GM23338 (cell line): ENCODE data around the gene PRR14L. TPM values are rescaled to one million over a fixed set of nuclear protein-coding genes. Genes with fewer than 3 reads are reported as not detected.

Experiments
- ATAC-seq: fragments of 200-7000 bp; cut with Tn5 transposase; 3 replicates; pipeline ENCODE4 v1.9.1; 2020
- DNase-seq: peaks from one replicate; pipeline ENCODE4 v3.0.0-alpha.2; 2015; ENCODE audit warnings: low spot score
- H2AFZ ChIP-seq: fragments of 200-600 bp; sonication (generic); 2 replicates; pipeline ENCODE4 v1.8.0; 2016; ENCODE audit warnings: antibody characterized with exemption, mild to moderate bottlenecking, moderate library complexity
- H3F3A ChIP-seq: fragments of 200-600 bp; sonication (generic); replicated peaks from 2 replicates; pipeline ENCODE4 v1.8.0; 2017; ENCODE audit warnings: antibody characterized with exemption, mixed run types, low read depth
- H3K27ac ChIP-seq: fragments of 200-600 bp; sonication (generic); 2 replicates; pipeline ENCODE4 v1.6.1; 2016; ENCODE audit warnings: low read depth
- H3K27me3 ChIP-seq: fragments of 200-600 bp; sonication (generic); 2 replicates; pipeline ENCODE4 v1.8.0; 2016; ENCODE audit warnings: mild to moderate bottlenecking, mixed run types, moderate library complexity; ENCODE audit not compliant: insufficient read depth
- H3K36me3 ChIP-seq: fragments of 200-600 bp; sonication (generic); 2 replicates; pipeline ENCODE4 v1.8.0; 2016; ENCODE audit warnings: mild to moderate bottlenecking; ENCODE audit not compliant: insufficient read depth
- H3K4me1 ChIP-seq: fragments of 200-600 bp; sonication (generic); 2 replicates; pipeline ENCODE4 v1.8.0; 2016; ENCODE audit warnings: mild to moderate bottlenecking, moderate library complexity; ENCODE audit not compliant: insufficient read depth
- H3K4me2 ChIP-seq: fragments of 200-600 bp; sonication (generic); 2 replicates; pipeline ENCODE4 v1.7.1; 2017; ENCODE audit warnings: mixed run types
- H3K4me3 ChIP-seq: fragments of 200-600 bp; sonication (generic); 2 replicates; pipeline ENCODE4 v1.6.1; 2016; ENCODE audit warnings: mixed run types
- H3K79me2 ChIP-seq: fragments of 200-600 bp; sonication (generic); replicated peaks from 2 replicates; pipeline ENCODE4 v1.8.0; 2017; ENCODE audit warnings: mild to moderate bottlenecking; ENCODE audit not compliant: insufficient read depth
- H3K9me2 ChIP-seq: fragments of 200-600 bp; sonication (generic); 2 replicates; pipeline ENCODE4 v1.8.0; 2017; ENCODE audit not compliant: insufficient read depth
- H4K20me1 ChIP-seq: fragments of 200-600 bp; sonication (generic); replicated peaks from 2 replicates; pipeline ENCODE4 v1.8.0; 2017; ENCODE audit warnings: mild to moderate bottlenecking; ENCODE audit not compliant: insufficient read depth
- H3K27ac Mint-ChIP-seq: 2 replicates; pipeline ENCODE4 v1.8.0; 2020; ENCODE audit warnings: inconsistent platforms, mild to moderate bottlenecking, moderate library complexity, mixed read lengths
- H3K27me3 Mint-ChIP-seq: 3 replicates; pipeline ENCODE4 v1.8.0; 2022; ENCODE audit warnings: low read depth, mild to moderate bottlenecking, moderate library complexity, mixed read lengths, inconsistent platforms; ENCODE audit not compliant: insufficient read depth, poor library complexity
- H3K36me3 Mint-ChIP-seq: 3 replicates; pipeline ENCODE4 v1.8.0; 2021; ENCODE audit warnings: low read depth, mild to moderate bottlenecking, inconsistent platforms, moderate library complexity, mixed read lengths
- H3K4me1 Mint-ChIP-seq: 3 replicates; pipeline ENCODE4 v1.8.0; 2020; ENCODE audit warnings: mild to moderate bottlenecking, inconsistent platforms, mixed read lengths
- H3K4me3 Mint-ChIP-seq: 3 replicates; pipeline ENCODE4 v1.8.0; 2021; ENCODE audit warnings: moderate library complexity, mild to moderate bottlenecking, inconsistent platforms, mixed read lengths
- H3K9me3 Mint-ChIP-seq: 3 replicates; pipeline ENCODE4 v1.8.0; 2020; ENCODE audit warnings: moderate library complexity, mild to moderate bottlenecking, inconsistent platforms, mixed read lengths
- CREB1 ChIP-seq: fragments of 250-450 bp; sonication (Bioruptor Pico); IDR thresholded peaks from 2 replicates; pipeline ENCODE4 v1.5.0; 2020; ENCODE audit warnings: low read depth, mild to moderate bottlenecking, moderate library complexity
- EZH2 ChIP-seq: fragments of 200-600 bp; sonication (generic); IDR thresholded peaks from one replicate; pipeline ENCODE4 v1.8.0; 2017; ENCODE audit warnings: antibody characterized with exemption, mild to moderate bottlenecking, low read depth; ENCODE audit not compliant: unreplicated experiment
- NANOG ChIP-seq: IDR thresholded peaks from 2 replicates; pipeline ENCODE4 v1.6.1; 2016; ENCODE audit warnings: antibody characterized with exemption, borderline replicate concordance
- STAT1 ChIP-seq: IDR thresholded peaks from one replicate; pipeline ENCODE4 v1.6.1; 2016; ENCODE audit warnings: antibody characterized with exemption; ENCODE audit not compliant: unreplicated experiment
- ZNF114 ChIP-seq: fragments of 250-450 bp; sonication (Bioruptor Pico); IDR thresholded peaks from 2 replicates; pipeline ENCODE4 v1.5.0; 2020; ENCODE audit warnings: mild to moderate bottlenecking, moderate library complexity
- ZNF331 ChIP-seq: fragments of 250-450 bp; sonication (Bioruptor Pico); IDR thresholded peaks from 2 replicates; pipeline ENCODE4 v1.5.0; 2020; ENCODE audit warnings: low read depth, mild to moderate bottlenecking, moderate library complexity
- ZNF462 ChIP-seq: fragments of 250-450 bp; sonication (Bioruptor Pico); IDR thresholded peaks from 2 replicates; pipeline ENCODE4 v1.5.0; 2020; ENCODE audit warnings: mild to moderate bottlenecking, moderate library complexity
- polyA plus RNA-seq: library from polyadenylated mRNA; unstranded; fragments of >200 nt; fragmentation: Nextera tagmentation; extraction: Ambion mirVana; gene quantifications from 2 replicates; pipeline ENCODE4 v1.2.1, GENCODE V29; 2016
- total RNA-seq: library from RNA; depleted of rRNA; stranded (reverse); fragments of >200 nt; shearing (Covaris generic); gene quantifications from 2 replicates; pipeline ENCODE4 v1.2.3, GENCODE V29; 2014
- TF ChIP-seq, protein P1 (sequence below): IDR thresholded peaks from one replicate; pipeline ENCODE4 v1.6.1; 2018; ENCODE audit warnings: antibody characterized with exemption; ENCODE audit not compliant: unreplicated experiment
- TF ChIP-seq, protein P2 (sequence below): IDR thresholded peaks from 2 replicates; pipeline ENCODE4 v1.6.1; 2016; ENCODE audit warnings: antibody characterized with exemption
- TF ChIP-seq, protein P3 (sequence below), 2 experiments: fragments of 200-600 bp in 1 of 2; sonication (generic) in 1 of 2; conservative IDR thresholded peaks; 2 replicates each; pipeline versions ENCODE4 v1.5.1 to v1.6.1; 2016 to 2017; ENCODE audit warnings: antibody characterized with exemption in 2 of 2, low read depth in 2 of 2, mild to moderate bottlenecking in 2 of 2, moderate library complexity in 1 of 2

The PRR14L gene
- total and polyA plus RNA-seq, 2 experiments from 2014 or later = 46.3 to 54.0 TPM

- H4K20me1 ChIP-seq = no peaks in the 10 kb centered on the region
- H3K4me3 ChIP-seq = no peak overlapping the region
- DNase-seq (no peak), ATAC-seq (no peak)
- no peaks in the 10 kb centered on the region for H3K79me2 ChIP-seq
- peaks cover 12% of the 10 kb centered on the region; the same call in 1 of the 2 replicates for H3K36me3 ChIP-seq
- no peak overlapping the region for H3K4me3 Mint-ChIP-seq
- no peak overlapping the region for H3K27ac ChIP-seq
- H3K9me2 ChIP-seq = no peaks in the 10 kb centered on the region
- H3F3A ChIP-seq = no peaks in the 10 kb centered on the region
- H3K9me3 Mint-ChIP-seq = no peaks in the 10 kb centered on the region
- no peak overlapping the region for H3K4me2 ChIP-seq
- peaks cover 13% of the 10 kb centered on the region for H3K36me3 Mint-ChIP-seq
- no peaks in the 10 kb centered on the region for H3K4me1 ChIP-seq
- H3K27me3 ChIP-seq = no peaks in the 10 kb centered on the region
- H3K27me3 Mint-ChIP-seq = no peaks in the 10 kb centered on the region
- H2AFZ ChIP-seq = no peak overlapping the region
- H3K4me1 Mint-ChIP-seq = no peaks in the 10 kb centered on the region
- TF ChIP-seq, protein P1, sequence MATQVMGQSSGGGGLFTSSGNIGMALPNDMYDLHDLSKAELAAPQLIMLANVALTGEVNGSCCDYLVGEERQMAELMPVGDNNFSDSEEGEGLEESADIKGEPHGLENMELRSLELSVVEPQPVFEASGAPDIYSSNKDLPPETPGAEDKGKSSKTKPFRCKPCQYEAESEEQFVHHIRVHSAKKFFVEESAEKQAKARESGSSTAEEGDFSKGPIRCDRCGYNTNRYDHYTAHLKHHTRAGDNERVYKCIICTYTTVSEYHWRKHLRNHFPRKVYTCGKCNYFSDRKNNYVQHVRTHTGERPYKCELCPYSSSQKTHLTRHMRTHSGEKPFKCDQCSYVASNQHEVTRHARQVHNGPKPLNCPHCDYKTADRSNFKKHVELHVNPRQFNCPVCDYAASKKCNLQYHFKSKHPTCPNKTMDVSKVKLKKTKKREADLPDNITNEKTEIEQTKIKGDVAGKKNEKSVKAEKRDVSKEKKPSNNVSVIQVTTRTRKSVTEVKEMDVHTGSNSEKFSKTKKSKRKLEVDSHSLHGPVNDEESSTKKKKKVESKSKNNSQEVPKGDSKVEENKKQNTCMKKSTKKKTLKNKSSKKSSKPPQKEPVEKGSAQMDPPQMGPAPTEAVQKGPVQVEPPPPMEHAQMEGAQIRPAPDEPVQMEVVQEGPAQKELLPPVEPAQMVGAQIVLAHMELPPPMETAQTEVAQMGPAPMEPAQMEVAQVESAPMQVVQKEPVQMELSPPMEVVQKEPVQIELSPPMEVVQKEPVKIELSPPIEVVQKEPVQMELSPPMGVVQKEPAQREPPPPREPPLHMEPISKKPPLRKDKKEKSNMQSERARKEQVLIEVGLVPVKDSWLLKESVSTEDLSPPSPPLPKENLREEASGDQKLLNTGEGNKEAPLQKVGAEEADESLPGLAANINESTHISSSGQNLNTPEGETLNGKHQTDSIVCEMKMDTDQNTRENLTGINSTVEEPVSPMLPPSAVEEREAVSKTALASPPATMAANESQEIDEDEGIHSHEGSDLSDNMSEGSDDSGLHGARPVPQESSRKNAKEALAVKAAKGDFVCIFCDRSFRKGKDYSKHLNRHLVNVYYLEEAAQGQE = no peak
- TF ChIP-seq NANOG = no peak
- TF ChIP-seq ZNF114 (CRISPR knock-in tag) = no peak
- TF ChIP-seq, protein P2, sequence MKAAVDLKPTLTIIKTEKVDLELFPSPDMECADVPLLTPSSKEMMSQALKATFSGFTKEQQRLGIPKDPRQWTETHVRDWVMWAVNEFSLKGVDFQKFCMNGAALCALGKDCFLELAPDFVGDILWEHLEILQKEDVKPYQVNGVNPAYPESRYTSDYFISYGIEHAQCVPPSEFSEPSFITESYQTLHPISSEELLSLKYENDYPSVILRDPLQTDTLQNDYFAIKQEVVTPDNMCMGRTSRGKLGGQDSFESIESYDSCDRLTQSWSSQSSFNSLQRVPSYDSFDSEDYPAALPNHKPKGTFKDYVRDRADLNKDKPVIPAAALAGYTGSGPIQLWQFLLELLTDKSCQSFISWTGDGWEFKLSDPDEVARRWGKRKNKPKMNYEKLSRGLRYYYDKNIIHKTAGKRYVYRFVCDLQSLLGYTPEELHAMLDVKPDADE = no peak
- no peak for TF ChIP-seq STAT1
- TF ChIP-seq CREB1 (CRISPR knock-in tag) = no peak
- no peak for TF ChIP-seq ZNF331 (CRISPR knock-in tag)
- TF ChIP-seq, protein P3, sequence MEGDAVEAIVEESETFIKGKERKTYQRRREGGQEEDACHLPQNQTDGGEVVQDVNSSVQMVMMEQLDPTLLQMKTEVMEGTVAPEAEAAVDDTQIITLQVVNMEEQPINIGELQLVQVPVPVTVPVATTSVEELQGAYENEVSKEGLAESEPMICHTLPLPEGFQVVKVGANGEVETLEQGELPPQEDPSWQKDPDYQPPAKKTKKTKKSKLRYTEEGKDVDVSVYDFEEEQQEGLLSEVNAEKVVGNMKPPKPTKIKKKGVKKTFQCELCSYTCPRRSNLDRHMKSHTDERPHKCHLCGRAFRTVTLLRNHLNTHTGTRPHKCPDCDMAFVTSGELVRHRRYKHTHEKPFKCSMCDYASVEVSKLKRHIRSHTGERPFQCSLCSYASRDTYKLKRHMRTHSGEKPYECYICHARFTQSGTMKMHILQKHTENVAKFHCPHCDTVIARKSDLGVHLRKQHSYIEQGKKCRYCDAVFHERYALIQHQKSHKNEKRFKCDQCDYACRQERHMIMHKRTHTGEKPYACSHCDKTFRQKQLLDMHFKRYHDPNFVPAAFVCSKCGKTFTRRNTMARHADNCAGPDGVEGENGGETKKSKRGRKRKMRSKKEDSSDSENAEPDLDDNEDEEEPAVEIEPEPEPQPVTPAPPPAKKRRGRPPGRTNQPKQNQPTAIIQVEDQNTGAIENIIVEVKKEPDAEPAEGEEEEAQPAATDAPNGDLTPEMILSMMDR (conservative IDR thresholded peaks at IDR 0.05; ENCODE audit: low read depth in 2 of 2) = no peak
- no peak for TF ChIP-seq EZH2
- no peak for TF ChIP-seq ZNF462 (CRISPR knock-in tag)
- H3K27ac Mint-ChIP-seq = no peak overlapping the region
Measured at GRCh38 chr22:31776231-31776630, 26.3 kb upstream of the PRR14L start.
